ENCODE results near the gene NAV3.

DNA sequence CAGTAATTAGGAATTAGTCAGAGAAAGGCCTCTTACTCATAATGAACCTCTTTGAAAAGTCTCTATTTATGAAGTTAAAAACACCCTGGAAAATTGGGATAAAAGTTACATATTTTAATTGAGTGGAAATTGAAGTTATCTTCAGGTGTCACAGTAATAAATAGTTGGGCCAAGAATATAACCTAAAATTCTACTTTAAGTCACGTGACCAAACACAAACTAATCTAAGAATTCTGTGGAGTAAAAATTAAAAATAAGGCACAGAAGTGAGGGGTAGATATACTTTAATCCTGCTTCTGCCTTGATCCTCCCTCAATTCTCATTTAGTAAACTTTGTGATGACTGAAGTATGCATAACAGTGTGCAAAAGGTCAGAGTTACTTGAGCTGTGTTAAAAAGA lies 226.4 kb downstream of the NAV3 start:
- TF ChIP-seq ZNF707 (CRISPR knock-in tag; conservative IDR thresholded peaks at IDR 0.05) (no peak), XRCC3 (IDR thresholded peaks at IDR 0.05) (no peak), EZH2 (IDR thresholded peaks at IDR 0.05; ENCODE audit: borderline replicate concordance, low read depth, low read length) (no peak), CTCFL (IDR thresholded peaks at IDR 0.05; ENCODE audit: borderline replicate concordance, insufficient read depth, low read depth, low read length, poor library complexity, severe bottlenecking) (no peak), POLR2AphosphoS5 (IDR thresholded peaks at IDR 0.05; ENCODE audit: control insufficient read depth, insufficient read depth, low read depth, low read length) (no peak), ZNF589 (CRISPR knock-in tag; IDR thresholded peaks at IDR 0.05; ENCODE audit: low read depth) (no peak), ZNF431 (CRISPR knock-in tag; IDR thresholded peaks at IDR 0.05) (no peak), POLR2A (conservative IDR thresholded peaks at IDR 0.05) (no peak), EGR1 (conservative IDR thresholded peaks at IDR 0.05) (no peak)
